ENCODE data around the gene MYOCD.
"Not testable (repeated sequence)": the region's sequence is repeated elsewhere in the genome, so short reads cannot be mapped to it uniquely, and the experiment has no call there.

Gene MYOCD

GRCh38 chr17:12631076-12631475 lies 34.6 kb upstream of the MYOCD start:
- Histone ChIP-seq H3K36me3 (ENCODE audit: control insufficient read depth, insufficient read depth, low read length) (no peaks in the 10 kb centered on the region), H3K9ac (ENCODE audit: low read depth, low read length) (no peak overlapping the region), H3K4me1 (ENCODE audit: control insufficient read depth, insufficient read depth, low read length) (peaks cover 4% of the 10 kb centered on the region), H3K4me3 (ENCODE audit: low read depth, low read length) (no peak overlapping the region), H3K9me3 (ENCODE audit: control insufficient read depth, insufficient read depth, low read length) (no peaks in the 10 kb centered on the region), H3K27me3 (ENCODE audit: control insufficient read depth, insufficient read depth, low read length) (no peaks in the 10 kb centered on the region)

GRCh38 chr17:12632785-12633184 lies 32.9 kb upstream of the MYOCD start:
- Histone ChIP-seq H3K4me3 (ENCODE audit: low read depth, low read length) (no peak overlapping the region), H3K4me1 (ENCODE audit: control insufficient read depth, insufficient read depth, low read length) (no peaks in the 10 kb centered on the region), H3K9me3 (ENCODE audit: control insufficient read depth, insufficient read depth, low read length) (no peaks in the 10 kb centered on the region), H3K9ac (ENCODE audit: low read depth, low read length) (no peak overlapping the region), H3K36me3 (ENCODE audit: control insufficient read depth, insufficient read depth, low read length) (no peaks in the 10 kb centered on the region), H3K27me3 (ENCODE audit: control insufficient read depth, insufficient read depth, low read length) (no peaks in the 10 kb centered on the region)

- no peaks in the 10 kb centered on the region for H3K27me3 ChIP-seq (ENCODE audit: control insufficient read depth, insufficient read depth, low read length)
- no peaks in the 10 kb centered on the region for H3K9me3 ChIP-seq (ENCODE audit: control insufficient read depth, insufficient read depth, low read length)
- H3K4me1 ChIP-seq (ENCODE audit: control insufficient read depth, insufficient read depth, low read length), result no peaks in the 10 kb centered on the region
- H3K4me3 ChIP-seq (ENCODE audit: low read depth, low read length), result no peak overlapping the region
- no peaks in the 10 kb centered on the region for H3K36me3 ChIP-seq (ENCODE audit: control insufficient read depth, insufficient read depth, low read length)
- H3K9ac ChIP-seq (ENCODE audit: low read depth, low read length), result no peak overlapping the region
These were observed 30.8 kb upstream of the MYOCD start for GRCh38 chr17:12634789-12635414.

GRCh38 chr17:12635996-12636395 lies 29.7 kb upstream of the MYOCD start:
- not testable (repeated sequence) for H3K9me3 ChIP-seq (ENCODE audit: control insufficient read depth, insufficient read depth, low read length); H3K4me1 ChIP-seq (ENCODE audit: control insufficient read depth, insufficient read depth, low read length); H3K4me3 ChIP-seq (ENCODE audit: low read depth, low read length); H3K36me3 ChIP-seq (ENCODE audit: control insufficient read depth, insufficient read depth, low read length); H3K9ac ChIP-seq (ENCODE audit: low read depth, low read length); H3K27me3 ChIP-seq (ENCODE audit: control insufficient read depth, insufficient read depth, low read length)

GRCh38 chr17:12637015-12637414 lies 28.7 kb upstream of the MYOCD start:
- H3K4me1 ChIP-seq (ENCODE audit: control insufficient read depth, insufficient read depth, low read length), result no peaks in the 10 kb centered on the region
- no peak overlapping the region for H3K4me3 ChIP-seq (ENCODE audit: low read depth, low read length)
- no peaks in the 10 kb centered on the region for H3K36me3 ChIP-seq (ENCODE audit: control insufficient read depth, insufficient read depth, low read length)
- no peaks in the 10 kb centered on the region for H3K9me3 ChIP-seq (ENCODE audit: control insufficient read depth, insufficient read depth, low read length)
- H3K27me3 ChIP-seq (ENCODE audit: control insufficient read depth, insufficient read depth, low read length), result no peaks in the 10 kb centered on the region
- H3K9ac ChIP-seq (ENCODE audit: low read depth, low read length), result no peak overlapping the region

- Histone ChIP-seq H3K27me3 (ENCODE audit: control insufficient read depth, insufficient read depth, low read length) (no peaks in the 10 kb centered on the region), H3K4me3 (ENCODE audit: low read depth, low read length) (no peak overlapping the region), H3K9me3 (ENCODE audit: control insufficient read depth, insufficient read depth, low read length) (no peaks in the 10 kb centered on the region), H3K4me1 (ENCODE audit: control insufficient read depth, insufficient read depth, low read length) (no peaks in the 10 kb centered on the region), H3K9ac (ENCODE audit: low read depth, low read length) (no peak overlapping the region), H3K36me3 (ENCODE audit: control insufficient read depth, insufficient read depth, low read length) (no peaks in the 10 kb centered on the region)
These were observed 27.7 kb upstream of the MYOCD start for GRCh38 chr17:12637745-12638651.

GRCh38 chr17:12640364-12640763 lies 25.3 kb upstream of the MYOCD start:
- Histone ChIP-seq H3K27me3 (ENCODE audit: control insufficient read depth, insufficient read depth, low read length) (no peaks in the 10 kb centered on the region), H3K4me3 (ENCODE audit: low read depth, low read length) (no peak overlapping the region), H3K4me1 (ENCODE audit: control insufficient read depth, insufficient read depth, low read length) (peaks cover 7% of the 10 kb centered on the region), H3K9me3 (ENCODE audit: control insufficient read depth, insufficient read depth, low read length) (no peaks in the 10 kb centered on the region), H3K36me3 (ENCODE audit: control insufficient read depth, insufficient read depth, low read length) (no peaks in the 10 kb centered on the region), H3K9ac (ENCODE audit: low read depth, low read length) (no peak overlapping the region)

GRCh38 chr17:12641084-12641483 lies 24.6 kb upstream of the MYOCD start:
- no peaks in the 10 kb centered on the region for H3K36me3 ChIP-seq (ENCODE audit: control insufficient read depth, insufficient read depth, low read length)

GRCh38 chr17:12642034-12642433 lies 23.7 kb upstream of the MYOCD start:
- Histone ChIP-seq H3K9me3 (ENCODE audit: control insufficient read depth, insufficient read depth, low read length) (no peaks in the 10 kb centered on the region), H3K36me3 (ENCODE audit: control insufficient read depth, insufficient read depth, low read length) (no peaks in the 10 kb centered on the region), H3K27me3 (ENCODE audit: control insufficient read depth, insufficient read depth, low read length) (no peaks in the 10 kb centered on the region), H3K4me3 (ENCODE audit: low read depth, low read length) (no peak overlapping the region), H3K9ac (ENCODE audit: low read depth, low read length) (no peak overlapping the region), H3K4me1 (ENCODE audit: control insufficient read depth, insufficient read depth, low read length) (peaks cover 7% of the 10 kb centered on the region)

More at GRCh38 chr17:12641084-12641483, 24.6 kb upstream of the MYOCD start:
- peaks cover 7% of the 10 kb centered on the region for H3K4me1 ChIP-seq (ENCODE audit: control insufficient read depth, insufficient read depth, low read length)
- H3K9ac ChIP-seq (ENCODE audit: low read depth, low read length), result no peak overlapping the region
- H3K27me3 ChIP-seq (ENCODE audit: control insufficient read depth, insufficient read depth, low read length), result no peaks in the 10 kb centered on the region
- no peak overlapping the region for H3K4me3 ChIP-seq (ENCODE audit: low read depth, low read length)
- no peaks in the 10 kb centered on the region for H3K9me3 ChIP-seq (ENCODE audit: control insufficient read depth, insufficient read depth, low read length)

GRCh38 chr17:12643822-12644221 lies 21.9 kb upstream of the MYOCD start:
- Histone ChIP-seq H3K9me3 (ENCODE audit: control insufficient read depth, insufficient read depth, low read length) (no peaks in the 10 kb centered on the region), H3K36me3 (ENCODE audit: control insufficient read depth, insufficient read depth, low read length) (no peaks in the 10 kb centered on the region), H3K27me3 (ENCODE audit: control insufficient read depth, insufficient read depth, low read length) (no peaks in the 10 kb centered on the region)

GRCh38 chr17:12644623-12645022 lies 21.1 kb upstream of the MYOCD start:
- Histone ChIP-seq H3K4me3 (ENCODE audit: low read depth, low read length) (no peak overlapping the region), H3K27me3 (ENCODE audit: control insufficient read depth, insufficient read depth, low read length) (no peaks in the 10 kb centered on the region), H3K9me3 (ENCODE audit: control insufficient read depth, insufficient read depth, low read length) (no peaks in the 10 kb centered on the region), H3K36me3 (ENCODE audit: control insufficient read depth, insufficient read depth, low read length) (no peaks in the 10 kb centered on the region), H3K4me1 (ENCODE audit: control insufficient read depth, insufficient read depth, low read length) (peaks cover 7% of the 10 kb centered on the region), H3K9ac (ENCODE audit: low read depth, low read length) (no peak overlapping the region)

More at GRCh38 chr17:12643822-12644221, 21.9 kb upstream of the MYOCD start:
- H3K9ac ChIP-seq (ENCODE audit: low read depth, low read length), result no peak overlapping the region
- H3K4me3 ChIP-seq (ENCODE audit: low read depth, low read length), result no peak overlapping the region
- peaks cover 7% of the 10 kb centered on the region for H3K4me1 ChIP-seq (ENCODE audit: control insufficient read depth, insufficient read depth, low read length)
